Activated naive CD4-positive, alpha-beta T cell treated with anti-CD3 and anti-CD28 coated beads, Interleukin-2, amount 10 ng/mL, durations not matched to agents 7 days and 5 days (primary cell): ENCODE results near the gene HPN.
"Not testable (repeated sequence)": the region's sequence is repeated elsewhere in the genome, so short reads cannot be mapped to it uniquely, and the experiment has no call there.

ENCODE experiments used
- CTCF ChIA-PET: fragments of 350-600 bp; sonication (Branson Sonifier 250); formaldehyde crosslinking; loops from one replicate; lab custom pipeline; 2021; ENCODE audit warnings: antibody characterized with exemption; lab: Charles Lee
- DNase-seq: peaks from one replicate; pipeline ENCODE4 v3.0.0-alpha.2; 2020
- H3K27ac Mint-ChIP-seq: one replicate; pipeline ENCODE4 v1.8.0; 2021; ENCODE audit warnings: mild to moderate bottlenecking, moderate library complexity, mixed read lengths
- H3K27me3 Mint-ChIP-seq: one replicate; pipeline ENCODE4 v1.8.0; 2021; ENCODE audit warnings: mild to moderate bottlenecking, mixed read lengths
- H3K36me3 Mint-ChIP-seq: one replicate; pipeline ENCODE4 v1.8.0; 2021; ENCODE audit warnings: mixed read lengths
- H3K4me1 Mint-ChIP-seq: one replicate; pipeline ENCODE4 v1.8.0; 2021; ENCODE audit warnings: mixed read lengths
- H3K4me3 Mint-ChIP-seq: one replicate; pipeline ENCODE4 v1.8.0; 2021; ENCODE audit warnings: mild to moderate bottlenecking, moderate library complexity, mixed read lengths
- H3K9me3 Mint-ChIP-seq: one replicate; pipeline ENCODE4 v1.8.0; 2021; ENCODE audit warnings: mixed read lengths

The HPN gene

DNA sequence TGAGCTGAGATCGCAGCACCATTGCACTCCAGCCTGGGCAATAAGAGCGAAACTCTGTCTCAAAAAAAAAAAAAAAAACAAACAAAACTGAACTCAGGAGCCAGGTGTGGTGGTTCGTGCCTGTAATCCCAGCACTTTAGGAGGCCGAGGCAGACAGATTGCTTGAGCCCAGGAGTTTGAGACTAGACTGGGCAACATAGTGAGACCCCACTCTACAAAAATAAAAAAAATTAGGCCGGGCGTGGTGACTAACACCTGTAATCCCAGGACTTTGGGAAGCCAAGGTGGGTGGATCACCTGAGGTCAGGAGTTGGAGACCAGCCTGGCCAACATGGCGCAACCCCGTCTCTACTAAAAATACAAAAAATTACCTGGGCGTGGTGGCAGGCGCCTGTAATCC lies 60.4 kb downstream of the HPN start:
- H3K9me3 Mint-ChIP-seq, CTCF ChIA-PET, H3K27ac Mint-ChIP-seq, H3K27me3 Mint-ChIP-seq, H3K4me3 Mint-ChIP-seq, H3K4me1 Mint-ChIP-seq, H3K36me3 Mint-ChIP-seq, DNase-seq: not testable (repeated sequence)

DNA sequence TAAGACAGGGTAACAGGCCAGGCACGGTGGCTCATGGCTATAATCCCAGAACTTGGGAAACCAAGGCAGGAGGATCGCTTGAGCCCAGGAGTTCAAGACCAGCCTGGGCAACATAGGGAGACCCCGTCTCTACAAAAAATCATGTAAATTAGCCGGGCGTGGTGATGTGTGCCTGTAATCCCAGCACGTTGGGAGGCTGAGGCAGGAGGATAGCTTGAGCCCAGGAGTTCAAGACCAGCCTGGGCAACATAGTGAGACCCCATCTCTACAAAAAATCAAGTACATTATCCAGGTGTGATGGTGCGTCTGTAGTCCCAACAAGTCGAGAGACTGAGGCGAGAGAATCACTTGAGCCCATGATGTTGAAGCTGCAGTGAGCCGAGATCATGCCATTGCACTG lies 62.1 kb downstream of the HPN start:
- CTCF ChIA-PET: not testable (repeated sequence)

DNA sequence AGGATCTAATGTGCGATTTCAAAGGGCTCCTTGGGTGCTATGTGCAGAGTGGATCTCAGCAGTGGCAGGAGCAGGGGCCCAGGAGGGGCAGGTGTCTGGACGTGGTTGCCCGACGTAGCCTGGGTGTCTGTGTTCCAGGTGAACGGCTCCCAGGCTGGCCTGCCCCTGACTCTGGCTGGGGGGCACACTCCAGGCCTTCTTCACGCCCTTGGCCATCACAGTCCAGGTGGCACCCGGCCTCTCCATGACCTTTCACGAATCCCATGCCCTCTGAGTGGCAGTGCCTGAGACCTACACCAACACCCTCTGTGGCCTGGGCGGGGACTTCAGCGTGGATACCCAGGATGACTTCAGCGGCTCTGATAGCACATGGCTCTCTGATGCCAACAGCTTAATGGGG lies 62.8 kb downstream of the HPN start:
- CTCF ChIA-PET: no interaction called here
- Mint-ChIP-seq H3K36me3 (no peaks in the 10 kb centered on the region), H3K4me1 (no peaks in the 10 kb centered on the region), H3K27me3 (peaks cover 6% of the 10 kb centered on the region), H3K27ac (no peak overlapping the region), H3K4me3 (no peak overlapping the region), H3K9me3 (peaks cover 12% of the 10 kb centered on the region)
- no peak for DNase-seq

More for the DNA sequence above, 62.1 kb downstream of the HPN start:
- H3K27me3 Mint-ChIP-seq, H3K4me3 Mint-ChIP-seq, H3K36me3 Mint-ChIP-seq, H3K4me1 Mint-ChIP-seq, H3K27ac Mint-ChIP-seq, DNase-seq: not testable (repeated sequence)
- H3K9me3 Mint-ChIP-seq: peaks cover 12% of the 10 kb centered on the region

DNA sequence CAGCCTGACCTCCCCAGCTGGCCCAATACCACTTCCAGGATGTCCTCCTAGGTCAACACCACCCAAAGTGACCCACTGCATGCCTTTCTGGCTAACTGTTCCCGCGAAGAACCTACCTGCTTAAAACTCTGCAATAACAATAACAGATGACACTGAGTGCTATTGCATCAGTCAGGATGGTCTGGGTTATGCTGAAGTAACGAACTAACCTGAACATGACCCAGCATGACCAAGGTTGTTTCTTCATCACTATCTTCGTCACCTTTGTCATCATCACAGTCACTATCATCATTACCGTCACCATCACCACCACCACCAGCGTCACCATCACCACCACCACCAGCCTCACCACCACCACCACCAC lies 63.5 kb downstream of the HPN start:
- CTCF ChIA-PET: no interaction called here
- Mint-ChIP-seq H3K9me3 (peaks cover 12% of the 10 kb centered on the region), H3K36me3 (no peaks in the 10 kb centered on the region), H3K27ac (no peak overlapping the region), H3K4me1 (no peaks in the 10 kb centered on the region), H3K4me3 (no peak overlapping the region), H3K27me3 (peaks cover 12% of the 10 kb centered on the region)
- DNase-seq: no peak

DNA sequence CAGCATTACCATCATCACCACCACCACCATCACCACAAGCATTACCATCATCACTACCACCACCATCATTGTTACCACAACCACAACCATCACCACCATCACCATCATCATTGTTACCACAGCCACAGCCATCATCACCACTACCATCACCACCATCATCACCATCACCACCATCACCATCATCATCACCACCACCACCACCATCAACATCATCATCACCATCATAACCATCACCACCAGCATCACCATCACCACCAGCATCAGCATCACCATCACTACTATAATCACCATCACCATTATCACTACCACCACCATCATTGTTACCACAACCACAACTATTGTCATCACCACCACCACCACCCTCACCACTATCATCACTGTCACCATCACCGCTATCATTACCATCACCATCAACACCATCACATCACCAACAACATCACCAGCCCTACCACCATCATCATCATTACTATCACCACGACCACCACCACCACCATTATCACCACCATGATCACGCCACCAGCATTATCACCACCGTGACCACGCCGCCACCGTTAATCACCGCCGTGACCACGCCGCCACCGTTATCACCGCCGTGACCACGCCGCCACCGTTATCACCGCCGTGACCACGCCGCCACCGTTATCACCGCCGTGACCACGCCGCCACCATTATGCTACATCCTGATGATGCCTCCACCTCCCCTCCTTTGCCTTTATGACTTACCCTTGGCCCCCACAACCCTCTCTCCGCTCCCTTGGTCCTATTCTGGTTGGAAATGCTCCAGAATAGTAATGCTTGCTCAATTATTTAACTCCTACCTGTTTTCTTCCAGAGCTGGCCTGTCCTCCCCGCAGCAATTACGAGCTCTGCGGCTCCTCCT lies 64.1 kb downstream of the HPN start:
- Mint-ChIP-seq H3K27ac (peak overlapping the region; percentile 64), H3K4me1 (no peaks in the 10 kb centered on the region), H3K4me3 (no peak overlapping the region), H3K27me3 (peaks cover 12% of the 10 kb centered on the region), H3K9me3 (peaks cover 12% of the 10 kb centered on the region), H3K36me3 (no peaks in the 10 kb centered on the region)
- CTCF ChIA-PET: interaction anchor here (1.2 kb wide), 1 partner anchor 19 kb away, joined by 3 read pairs; no protein-coding TSS in a partner anchor
- no peak for DNase-seq

DNA sequence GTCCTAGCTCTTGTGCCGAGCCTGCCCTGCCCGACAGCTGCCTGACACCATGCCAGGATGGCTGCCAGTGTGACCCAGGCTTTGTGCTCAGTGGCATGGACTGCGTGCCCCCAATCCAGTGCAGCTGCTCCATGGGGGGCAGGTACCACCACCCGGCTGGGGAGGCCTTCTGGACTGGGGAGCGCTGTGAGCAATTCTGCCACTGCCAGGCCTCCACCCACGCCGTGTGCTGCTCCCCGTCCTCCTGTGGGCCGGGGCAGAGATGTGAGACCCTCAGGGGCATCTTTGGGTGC lies 64.7 kb downstream of the HPN start:
- Mint-ChIP-seq H3K4me1 (no peaks in the 10 kb centered on the region), H3K9me3 (peaks cover 12% of the 10 kb centered on the region), H3K4me3 (no peak overlapping the region), H3K27ac (peak overlapping the region; percentile 64), H3K36me3 (no peaks in the 10 kb centered on the region), H3K27me3 (peaks cover 12% of the 10 kb centered on the region)
- CTCF ChIA-PET: interaction anchor here (1.2 kb wide), 2 partner anchors 20 to 31 kb away, joined by 3 read pairs; no protein-coding TSS in a partner anchor
- DNase-seq: no peak

DNA sequence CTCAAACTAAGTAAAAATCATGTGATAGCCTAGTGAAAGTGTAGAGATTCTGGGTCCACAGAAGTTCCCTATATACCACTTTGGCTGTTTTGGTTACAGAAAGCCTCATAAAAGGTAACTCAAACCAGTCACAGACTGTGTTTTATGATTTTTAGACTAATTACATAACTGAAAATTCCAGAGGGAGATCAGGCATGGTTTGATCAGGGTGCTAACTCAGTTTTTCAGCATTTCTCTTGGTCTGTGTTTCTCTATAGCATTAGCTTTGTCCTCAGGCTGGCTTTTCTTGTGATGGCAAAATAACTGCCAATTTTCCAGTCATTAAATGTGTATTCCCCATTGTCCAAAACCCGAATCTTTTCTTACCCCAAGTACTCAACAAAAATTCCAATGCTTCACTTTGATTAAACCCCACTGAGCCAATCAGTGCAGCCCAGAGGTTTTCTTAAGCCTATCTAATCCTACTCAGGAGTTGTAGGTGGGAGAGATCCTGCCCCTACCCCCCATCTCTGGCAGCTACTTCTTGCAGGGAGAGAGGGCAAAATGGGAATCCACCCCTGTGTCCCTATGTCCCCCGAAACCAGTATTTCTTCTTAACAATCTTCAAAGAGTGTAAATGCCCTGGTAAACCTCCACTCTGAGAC lies 65.5 kb downstream of the HPN start:
- Mint-ChIP-seq H3K36me3 (no peaks in the 10 kb centered on the region), H3K27ac (no peak overlapping the region), H3K4me1 (no peaks in the 10 kb centered on the region), H3K27me3 (peaks cover 12% of the 10 kb centered on the region), H3K4me3 (no peak overlapping the region), H3K9me3 (peaks cover 12% of the 10 kb centered on the region)
- no peak for DNase-seq
- CTCF ChIA-PET: interaction anchor here (1.2 kb wide), 2 partner anchors 20 to 30 kb away, joined by 3 read pairs; no protein-coding TSS in a partner anchor

DNA sequence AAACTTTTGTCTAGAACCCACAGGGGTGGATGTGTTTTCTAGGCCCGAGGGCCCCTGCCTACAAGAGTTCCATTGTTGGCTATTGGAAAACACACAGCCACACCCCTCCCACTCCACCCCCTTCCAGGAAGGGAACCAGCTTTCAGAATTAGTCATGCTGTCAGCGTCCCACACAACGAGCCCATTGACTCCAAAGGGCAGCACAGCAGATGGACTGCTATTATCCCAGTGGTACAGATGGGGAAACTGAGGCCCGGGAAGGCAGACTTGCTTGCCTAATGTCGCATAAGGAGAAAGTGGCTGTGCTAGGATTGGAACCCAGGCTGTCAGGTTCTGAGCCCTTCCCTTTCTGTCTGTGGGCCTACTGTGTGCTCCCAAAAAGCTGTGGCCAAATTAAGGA lies 66.0 kb downstream of the HPN start:
- Mint-ChIP-seq H3K27me3 (peaks cover 12% of the 10 kb centered on the region), H3K4me3 (no peak overlapping the region), H3K9me3 (peaks cover 12% of the 10 kb centered on the region), H3K36me3 (no peaks in the 10 kb centered on the region), H3K27ac (no peak overlapping the region), H3K4me1 (no peaks in the 10 kb centered on the region)
- CTCF ChIA-PET: interaction anchor here (1.2 kb wide), 1 partner anchor 30 kb away, joined by 3 read pairs; no protein-coding TSS in a partner anchor
- no peak for DNase-seq

DNA sequence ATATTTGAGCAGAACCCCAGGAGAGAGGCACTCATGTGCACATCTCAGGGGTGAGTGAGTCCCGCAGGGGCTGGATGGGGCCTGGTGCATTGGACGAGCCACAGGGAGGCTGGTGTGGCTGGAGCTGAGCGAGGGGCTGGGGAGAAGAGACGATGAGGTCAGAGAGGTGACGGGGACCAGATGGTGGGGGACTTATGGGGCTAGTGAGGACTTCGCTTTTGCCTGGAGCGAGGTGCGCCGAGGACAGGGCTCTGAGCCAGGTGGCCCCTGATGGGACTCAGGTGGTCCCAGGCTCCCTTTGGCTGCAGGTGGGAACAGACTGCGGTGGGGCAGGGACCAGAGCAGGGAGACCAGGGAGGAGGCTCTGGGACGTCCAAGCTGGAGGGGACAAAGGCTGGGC lies 67.2 kb downstream of the HPN start:
- Mint-ChIP-seq H3K4me1 (no peaks in the 10 kb centered on the region), H3K27me3 (peaks cover 15% of the 10 kb centered on the region), H3K27ac (no peak overlapping the region), H3K9me3 (peaks cover 12% of the 10 kb centered on the region), H3K4me3 (no peak overlapping the region), H3K36me3 (no peaks in the 10 kb centered on the region)
- no peak for DNase-seq
- CTCF ChIA-PET: no interaction called here

DNA sequence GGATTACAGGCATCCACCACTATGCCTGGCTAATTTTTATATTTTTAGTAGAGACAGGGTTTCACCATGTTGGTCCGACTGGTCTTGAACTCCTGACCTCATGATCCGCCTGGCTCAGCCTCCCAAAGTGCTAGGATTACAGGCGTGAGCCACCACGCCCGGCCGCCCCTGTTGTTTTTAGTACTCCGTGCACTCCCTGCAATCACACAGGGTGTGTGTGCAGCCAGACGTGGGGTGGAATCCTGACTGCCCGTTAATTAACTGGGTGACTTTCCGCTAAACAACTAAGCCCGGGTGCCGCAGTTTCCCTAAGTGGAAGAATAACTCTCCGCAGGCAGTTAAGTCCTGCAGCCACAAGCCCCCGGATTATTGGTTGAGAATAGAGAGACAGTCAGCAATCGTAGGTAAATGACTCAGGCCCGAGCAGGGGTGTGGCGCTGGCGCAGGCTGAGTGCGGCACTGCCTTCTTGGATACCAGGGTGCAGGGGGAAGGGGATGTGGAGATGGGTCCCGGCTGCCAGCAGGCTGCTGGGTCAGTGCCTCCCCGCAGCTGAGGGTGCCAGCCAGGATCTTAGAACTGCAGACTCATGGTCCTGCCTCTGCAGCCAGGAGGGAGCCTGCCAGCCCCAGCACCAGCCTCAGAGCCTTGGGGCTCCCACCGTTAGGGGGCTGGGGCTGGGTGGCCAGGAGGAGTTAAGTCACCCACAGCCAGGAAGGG lies 68.0 kb downstream of the HPN start:
- DNase-seq: no peak
- peaks cover 18% of the 10 kb centered on the region for H3K27me3 Mint-ChIP-seq
- H3K9me3 Mint-ChIP-seq: peaks cover 12% of the 10 kb centered on the region
- H3K27ac Mint-ChIP-seq: no peak overlapping the region
- CTCF ChIA-PET: no interaction called here
- peaks cover 2% of the 10 kb centered on the region for H3K4me1 Mint-ChIP-seq
- H3K4me3 Mint-ChIP-seq: no peak overlapping the region
- no peaks in the 10 kb centered on the region for H3K36me3 Mint-ChIP-seq

DNA sequence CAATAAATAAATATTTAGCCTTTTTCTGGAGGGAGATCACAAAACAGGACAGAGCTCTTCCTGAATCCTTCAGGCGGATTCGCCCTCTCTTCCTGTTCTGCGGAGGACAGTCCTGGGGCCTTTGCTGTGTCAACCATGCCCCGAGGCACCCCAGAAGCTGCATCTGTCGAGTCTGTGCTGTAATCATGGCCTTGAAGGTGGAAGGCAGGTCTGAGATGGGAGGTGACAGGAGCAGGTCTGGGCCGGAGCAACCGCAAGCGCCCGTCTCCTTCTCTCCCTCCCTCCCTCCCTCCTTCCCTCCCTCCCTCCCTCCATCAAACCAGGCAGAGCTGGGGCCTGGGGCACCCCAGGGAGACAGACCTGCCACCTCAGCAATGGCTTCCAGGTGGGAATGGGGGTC lies 69.5 kb downstream of the HPN start:
- no peak overlapping the region for H3K27ac Mint-ChIP-seq
- CTCF ChIA-PET: interaction anchor here (1.0 kb wide), 1 partner anchor 8 kb away, joined by 3 read pairs; no protein-coding TSS in a partner anchor
- peaks cover 11% of the 10 kb centered on the region for H3K9me3 Mint-ChIP-seq
- peaks cover 9% of the 10 kb centered on the region for H3K4me1 Mint-ChIP-seq
- peaks cover 26% of the 10 kb centered on the region for H3K27me3 Mint-ChIP-seq
- no peaks in the 10 kb centered on the region for H3K36me3 Mint-ChIP-seq
- no peak for DNase-seq
- no peak overlapping the region for H3K4me3 Mint-ChIP-seq

DNA sequence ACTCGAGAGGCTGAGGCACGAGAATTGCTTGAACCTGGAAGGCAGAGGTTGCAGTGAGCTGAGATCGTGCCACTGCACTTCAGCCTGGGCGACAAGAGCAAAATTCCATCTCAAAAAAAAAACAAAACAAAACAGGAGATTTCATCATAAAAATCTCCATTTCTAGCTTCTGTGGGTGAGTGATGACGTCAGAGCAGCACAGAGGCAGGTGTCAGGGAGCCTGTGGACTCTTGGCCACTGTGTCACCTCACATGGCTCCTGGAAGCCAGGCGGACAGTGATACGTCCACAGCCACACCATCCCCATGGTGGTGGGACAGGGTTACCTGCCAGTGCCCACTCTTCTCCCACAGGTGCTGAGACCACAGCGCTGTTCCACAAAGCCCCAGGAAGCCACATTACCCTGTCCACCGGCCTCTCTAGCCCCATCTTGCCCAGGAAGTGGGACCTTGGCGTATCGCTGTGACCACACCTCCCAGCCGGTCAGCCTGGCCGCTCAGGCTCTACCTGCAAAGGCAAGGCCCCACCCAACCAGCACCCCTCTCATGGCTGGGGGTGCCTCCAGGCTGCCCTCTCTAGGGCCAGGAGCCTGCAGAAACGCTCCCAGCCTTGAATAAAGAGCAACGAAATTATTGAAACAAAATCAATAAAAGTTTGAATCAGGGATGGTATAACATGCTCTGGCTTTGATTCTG lies 71.6 kb downstream of the HPN start:
- CTCF ChIA-PET: no interaction called here
- no peak for DNase-seq
- Mint-ChIP-seq H3K36me3 (no peaks in the 10 kb centered on the region), H3K27me3 (peaks cover 38% of the 10 kb centered on the region), H3K4me1 (peaks cover 9% of the 10 kb centered on the region), H3K9me3 (no peaks in the 10 kb centered on the region), H3K27ac (no peak overlapping the region), H3K4me3 (no peak overlapping the region)

DNA sequence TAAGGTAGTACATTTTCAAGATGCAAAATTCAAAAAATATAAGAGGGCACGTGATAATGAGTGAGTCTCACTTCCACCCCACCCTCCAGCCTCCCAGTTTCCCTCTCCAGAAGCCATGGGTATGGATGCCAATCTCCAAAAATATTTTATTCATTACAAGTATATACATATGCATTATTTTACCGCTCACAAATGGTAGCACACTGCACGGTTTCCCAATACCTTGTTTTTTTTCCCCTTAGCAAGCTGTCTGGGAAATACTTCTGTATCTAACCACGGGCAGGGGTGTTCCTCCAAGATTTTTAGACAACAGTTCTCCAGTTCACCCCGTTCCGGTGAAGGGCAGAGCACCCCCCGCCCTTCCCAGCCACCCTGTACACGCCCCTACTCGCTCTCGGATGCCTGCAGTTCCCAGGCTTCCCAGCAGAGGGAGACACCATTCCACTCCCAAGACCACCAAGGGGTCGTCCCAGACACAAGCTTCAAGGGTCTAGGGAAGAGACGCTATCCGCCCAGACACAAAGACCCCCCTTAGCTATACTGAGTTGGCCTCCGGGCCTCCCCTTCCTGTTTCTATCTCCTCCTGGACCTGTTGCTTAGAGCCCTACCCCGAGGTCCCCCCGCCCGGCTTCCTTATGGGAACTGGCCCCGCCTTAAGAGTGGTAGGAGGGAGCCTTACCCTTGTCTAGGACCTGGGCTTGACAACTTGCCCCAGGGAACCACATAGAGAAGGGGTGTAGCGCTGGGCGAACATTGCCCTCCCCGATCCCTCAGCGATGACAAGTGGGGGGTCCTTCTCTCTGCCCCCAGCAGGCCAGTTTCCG lies 73.0 kb downstream of the HPN start:
- no peaks in the 10 kb centered on the region for H3K36me3 Mint-ChIP-seq
- peaks cover 31% of the 10 kb centered on the region for H3K27me3 Mint-ChIP-seq
- H3K27ac Mint-ChIP-seq: peak overlapping the region; percentile 24
- CTCF ChIA-PET: interaction anchor here (0.6 to 3.9 kb wide), 5 partner anchors 10 to 141 kb away, joined by 3 to 24 read pairs (median 7); partner anchors contain the start of gene LGI4
- H3K4me3 Mint-ChIP-seq: no peak overlapping the region
- no peaks in the 10 kb centered on the region for H3K9me3 Mint-ChIP-seq
- DNase-seq: peak; percentile 77
- peaks cover 9% of the 10 kb centered on the region for H3K4me1 Mint-ChIP-seq
